ENCODE measurements around the gene MUC15. TPM values are rescaled to one million over a fixed set of nuclear protein-coding genes. Genes with fewer than 3 reads are reported as not detected.

MUC15 gene
- total and polyA plus RNA-seq, 2 of the 8 experiments (the other 6 are each of a cell fraction or from before 2014, with no cell fraction given) = not detected

DNA sequence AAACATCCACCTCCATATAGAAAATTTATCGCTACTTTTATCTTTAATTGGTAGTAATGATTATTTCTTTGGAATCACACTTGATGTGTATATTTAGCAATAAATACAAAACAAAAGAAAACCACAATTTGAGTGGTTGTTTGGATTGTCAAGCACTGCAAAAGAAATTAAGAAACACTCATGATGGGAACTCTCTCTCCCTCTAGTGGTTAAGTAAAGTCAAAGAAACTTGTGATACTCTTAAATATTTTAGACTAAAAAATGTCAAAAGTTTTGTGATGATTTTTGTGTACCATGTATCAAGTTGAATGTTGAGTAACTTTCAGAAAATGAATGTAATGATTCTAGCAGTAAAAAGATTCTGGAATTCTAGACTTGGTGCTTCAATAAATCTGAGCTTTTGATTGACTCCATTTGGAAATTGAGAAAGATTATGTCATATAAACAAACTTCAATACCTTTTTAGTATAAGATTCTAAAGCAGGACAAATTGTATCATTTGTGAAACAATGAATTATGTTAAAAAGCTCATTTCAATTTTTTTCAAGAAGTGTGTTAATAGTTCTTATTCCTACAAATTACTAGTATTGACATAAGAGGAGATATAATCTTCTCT is 20.8 kb downstream of the MUC15 start:
- Histone ChIP-seq H3K23me2 (ENCODE audit: low read depth, low read length) (no peaks in the 10 kb centered on the region), H2AFZ (ENCODE audit: low read length) (no peak overlapping the region), H3K4ac (replicated peaks; ENCODE audit: insufficient read length, low read depth, low read length) (no peak overlapping the region), H3K79me1 (ENCODE audit: low read depth, low read length) (no peaks in the 10 kb centered on the region), H2BK5ac (ENCODE audit: low read depth, low read length) (no peak overlapping the region), H4K8ac (ENCODE audit: extremely low read depth, insufficient read depth, low read length) (no peak overlapping the region), H3K27ac (ENCODE audit: low read depth, low read length) (no peak overlapping the region), H3K4me2 (ENCODE audit: insufficient read depth in 1 of 2, low read depth in 2 of 2, low read length in 2 of 2) (no peak overlapping the region), H4K20me1 (replicated peaks in 1 of 2; ENCODE audit: control insufficient read depth in 1 of 2, insufficient read depth in 2 of 2, low read length in 2 of 2) (no peaks in the 10 kb centered on the region), H4K5ac (ENCODE audit: insufficient read length, low read depth, low read length) (no peak overlapping the region), H3K18ac (ENCODE audit: extremely low read depth, low read length) (no peak overlapping the region), H3K27me3 (replicated peaks in 1 of 4; ENCODE audit: control insufficient read depth in 3 of 4, extremely low read depth in 1 of 4, insufficient read depth in 3 of 4, low read length in 3 of 4) (no peaks in the 10 kb centered on the region), H3K4me1 (replicated peaks in 1 of 4; ENCODE audit: control insufficient read depth in 3 of 4, insufficient read depth in 4 of 4, low read length in 3 of 4) (no peaks in the 10 kb centered on the region), H3K79me2 (ENCODE audit: control insufficient read depth in 1 of 2, insufficient read depth in 2 of 2, low read length in 2 of 2) (no peaks in the 10 kb centered on the region), H3K56ac (replicated peaks; ENCODE audit: insufficient read length, low read depth, low read length) (no peak overlapping the region), H2BK120ac (replicated peaks; ENCODE audit: low read depth, low read length) (no peak overlapping the region), H2BK15ac (ENCODE audit: low read length) (no peak overlapping the region), H3K36me3 (ENCODE audit: control insufficient read depth in 2 of 4, insufficient read depth in 4 of 4, low read length in 3 of 4) (no peaks in the 10 kb centered on the region), H3K9me3 (ENCODE audit: insufficient read depth in 2 of 2, low read depth in 1 of 2, low read length in 1 of 2) (no peaks in the 10 kb centered on the region), H3K23ac (ENCODE audit: insufficient read length) (no peak overlapping the region), H2BK12ac (ENCODE audit: low read depth, low read length) (no peak overlapping the region), H2AK5ac (ENCODE audit: low read depth, low read length) (no peak overlapping the region), H3K9ac (replicated peaks in 1 of 4; ENCODE audit: extremely low read depth in 1 of 4, low read depth in 3 of 4, low read length in 3 of 4) (no peak overlapping the region), H2BK20ac (ENCODE audit: low read length) (no peak overlapping the region), H3K14ac (ENCODE audit: insufficient read length) (no peak overlapping the region), H3K4me3 (ENCODE audit: extremely low read depth in 1 of 4, insufficient read depth in 2 of 4, low read depth in 3 of 4, low read length in 4 of 4) (no peak overlapping the region), H4K91ac (replicated peaks; ENCODE audit: insufficient read length, low read length) (no peak overlapping the region)
- ChIA-PET CTCF (ENCODE audit: partially characterized antibody) (interaction anchor here (0.7 to 1.8 kb wide), 16 partner anchors 13 to 265 kb away, joined by 3 to 11 read pairs (median 3); no protein-coding TSS in a partner anchor), POLR2A (ENCODE audit: partially characterized antibody) (no interaction called here)
- no peak for FAIRE-seq
- 29% methylated on average over 1 of the region's 1 CpG; no CpG with 5 or more reads in 1 of the 2 experiments for WGBS, 2 experiments (ENCODE audit: extremely low coverage in 1 of 2, insufficient coverage in 1 of 2, insufficient read length in 1 of 2, insufficient replicate concordance in 2 of 2, low coverage in 1 of 2, low lambda C conversion rate in 2 of 2, missing lambda C conversion rate in 1 of 2)
- no peak for DNase-seq (ENCODE audit: low read depth in 1 of 2, low spot score in 2 of 2)
- TF ChIP-seq, protein P1, sequence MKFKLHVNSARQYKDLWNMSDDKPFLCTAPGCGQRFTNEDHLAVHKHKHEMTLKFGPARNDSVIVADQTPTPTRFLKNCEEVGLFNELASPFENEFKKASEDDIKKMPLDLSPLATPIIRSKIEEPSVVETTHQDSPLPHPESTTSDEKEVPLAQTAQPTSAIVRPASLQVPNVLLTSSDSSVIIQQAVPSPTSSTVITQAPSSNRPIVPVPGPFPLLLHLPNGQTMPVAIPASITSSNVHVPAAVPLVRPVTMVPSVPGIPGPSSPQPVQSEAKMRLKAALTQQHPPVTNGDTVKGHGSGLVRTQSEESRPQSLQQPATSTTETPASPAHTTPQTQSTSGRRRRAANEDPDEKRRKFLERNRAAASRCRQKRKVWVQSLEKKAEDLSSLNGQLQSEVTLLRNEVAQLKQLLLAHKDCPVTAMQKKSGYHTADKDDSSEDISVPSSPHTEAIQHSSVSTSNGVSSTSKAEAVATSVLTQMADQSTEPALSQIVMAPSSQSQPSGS (IDR thresholded peaks at IDR 0.05; ENCODE audit: low read length) = no peak
- TF ChIP-seq SIN3A (conservative IDR thresholded peaks at IDR 0.05 in 1 of 2, IDR thresholded peaks at IDR 0.05 in 1 of 2; ENCODE audit: low read depth in 1 of 2, low read length in 2 of 2) = no peak
- TF ChIP-seq CBX5 (IDR thresholded peaks at IDR 0.05; ENCODE audit: low read depth, low read length) = no peak
- TF ChIP-seq, protein P2, sequence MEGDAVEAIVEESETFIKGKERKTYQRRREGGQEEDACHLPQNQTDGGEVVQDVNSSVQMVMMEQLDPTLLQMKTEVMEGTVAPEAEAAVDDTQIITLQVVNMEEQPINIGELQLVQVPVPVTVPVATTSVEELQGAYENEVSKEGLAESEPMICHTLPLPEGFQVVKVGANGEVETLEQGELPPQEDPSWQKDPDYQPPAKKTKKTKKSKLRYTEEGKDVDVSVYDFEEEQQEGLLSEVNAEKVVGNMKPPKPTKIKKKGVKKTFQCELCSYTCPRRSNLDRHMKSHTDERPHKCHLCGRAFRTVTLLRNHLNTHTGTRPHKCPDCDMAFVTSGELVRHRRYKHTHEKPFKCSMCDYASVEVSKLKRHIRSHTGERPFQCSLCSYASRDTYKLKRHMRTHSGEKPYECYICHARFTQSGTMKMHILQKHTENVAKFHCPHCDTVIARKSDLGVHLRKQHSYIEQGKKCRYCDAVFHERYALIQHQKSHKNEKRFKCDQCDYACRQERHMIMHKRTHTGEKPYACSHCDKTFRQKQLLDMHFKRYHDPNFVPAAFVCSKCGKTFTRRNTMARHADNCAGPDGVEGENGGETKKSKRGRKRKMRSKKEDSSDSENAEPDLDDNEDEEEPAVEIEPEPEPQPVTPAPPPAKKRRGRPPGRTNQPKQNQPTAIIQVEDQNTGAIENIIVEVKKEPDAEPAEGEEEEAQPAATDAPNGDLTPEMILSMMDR (IDR thresholded peaks at IDR 0.05; ENCODE audit: control extremely low read depth in 1 of 3, insufficient read depth in 1 of 3, low read depth in 1 of 3, low read length in 3 of 3) = peak in 1 of 3 experiments; percentile 26; a peak in 2 of 4 replicates
- no peak for TF ChIP-seq RNF2 (IDR thresholded peaks at IDR 0.05; ENCODE audit: borderline replicate concordance, low read depth, low read length, missing control alignments, poor library complexity, severe bottlenecking)
- TF ChIP-seq RFX5 (IDR thresholded peaks at IDR 0.05; ENCODE audit: borderline replicate concordance, low read depth, low read length) = no peak
- TF ChIP-seq RAD21 (IDR thresholded peaks at IDR 0.05 in 1 of 2, conservative IDR thresholded peaks at IDR 0.05 in 1 of 2; ENCODE audit: low read depth in 2 of 2, low read length in 2 of 2) = peak in 1 of 2 experiments; percentile 28; a peak in 3 of 4 replicates
